ENCODE measurements around the gene GATA5. TPM values are rescaled to one million over a fixed set of nuclear protein-coding genes. Genes with fewer than 3 reads are reported as not detected.

GATA5 gene
- total and polyA plus RNA-seq, 9 donors: 0.08 to 5.5 (median 0.92) TPM; not detected in 2

DNA sequence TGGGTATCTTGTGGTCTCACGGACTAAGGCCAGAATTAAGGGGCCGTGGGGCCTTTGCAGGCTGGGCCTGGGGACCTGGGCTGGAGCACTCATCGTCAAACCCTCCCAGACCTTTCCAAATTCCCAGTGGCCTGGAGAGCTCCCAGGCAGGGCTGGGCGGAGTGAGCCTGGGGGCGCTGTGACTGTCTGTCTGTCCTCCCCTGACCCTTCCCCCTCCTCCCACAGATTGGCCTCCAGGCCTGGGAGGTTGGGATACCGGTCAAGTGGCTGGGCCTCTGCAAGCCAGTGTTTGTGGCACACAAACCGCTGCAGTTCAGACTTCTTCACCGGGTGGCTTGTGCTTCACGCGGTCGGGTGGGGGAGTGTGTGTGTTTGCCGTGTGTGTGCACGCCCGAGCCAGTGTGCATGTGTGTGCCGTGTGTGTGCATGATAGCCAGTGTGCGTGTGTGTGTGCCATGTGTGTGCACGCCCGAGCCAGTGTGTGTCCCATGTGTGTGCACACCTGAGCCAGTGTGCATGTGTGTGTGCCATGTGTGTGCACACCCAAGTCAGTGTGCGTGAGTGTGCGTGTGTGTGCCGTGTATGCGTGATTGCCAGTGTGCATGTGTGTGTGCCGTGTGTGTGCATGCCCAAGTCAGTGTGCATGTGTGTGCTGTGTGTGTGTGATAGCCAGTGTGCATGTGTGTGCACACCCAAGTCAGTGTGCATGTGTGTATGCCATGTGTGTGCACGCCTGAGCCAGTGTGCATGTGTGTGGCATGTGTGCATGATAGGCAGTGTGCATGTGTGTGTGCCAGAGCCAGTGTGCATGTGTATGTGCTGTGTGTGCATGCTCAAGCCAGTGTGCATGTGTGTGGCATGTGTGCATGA, 54.7 kb downstream of the GATA5 start:
- no peaks in the 10 kb centered on the region for H3K9me3 ChIP-seq
- no peaks in the 10 kb centered on the region for H3K27me3 ChIP-seq
- no peaks in the 10 kb centered on the region for H3K4me1 ChIP-seq (ENCODE audit: insufficient read depth)
- no peak overlapping the region for H3K4me3 ChIP-seq
- DNase-seq: no peak
- intact Hi-C loops (cut with DNase I): loop anchor here in 1 of 4 donors (10.0 kb wide), 1 partner anchor 174 kb away; no protein-coding TSS in a partner anchor
- no peak overlapping the region for H3K27ac ChIP-seq
- no peaks in the 10 kb centered on the region for H3K36me3 ChIP-seq
- TF ChIP-seq POLR2A (IDR thresholded peaks at IDR 0.05) (no peak), EP300 (IDR thresholded peaks at IDR 0.05) (no peak), CTCF (IDR thresholded peaks at IDR 0.05) (no peak)
- 73 to 76% (median 74%) methylated on average over 24 of the region's 24 CpGs for WGBS, 3 donors

DNA sequence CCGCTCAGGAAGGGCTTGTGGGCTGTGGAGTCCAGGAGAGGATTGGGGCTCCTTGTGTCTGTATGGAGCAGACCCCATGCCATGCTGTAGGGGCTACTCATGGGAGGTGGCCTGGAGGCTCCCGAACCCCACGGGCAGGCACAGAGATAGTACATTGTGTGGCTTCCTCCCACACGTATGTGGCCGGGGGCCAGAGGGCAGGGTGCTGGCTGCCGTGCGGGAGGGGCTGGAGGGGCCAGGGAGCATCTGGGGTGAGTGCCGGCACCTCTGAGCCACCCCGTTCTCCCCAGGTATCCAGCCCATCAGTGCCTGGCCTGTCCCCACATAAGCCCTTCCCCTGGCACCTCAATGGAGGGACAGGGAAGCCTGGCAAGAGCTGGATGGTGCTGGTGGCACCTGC, 56.0 kb downstream of the GATA5 start:
- H3K27ac ChIP-seq: no peak overlapping the region
- WGBS, 3 donors: 35 to 48% (median 41%) methylated on average over 9 of the region's 9 CpGs
- DNase-seq: no peak
- intact Hi-C loops (cut with DNase I): loop anchor here in 2 of 4 donors (10.0 kb wide), 2 partner anchors 175 to 785 kb away; no protein-coding TSS in a partner anchor
- no peak overlapping the region for H3K4me3 ChIP-seq
- no peaks in the 10 kb centered on the region for H3K36me3 ChIP-seq
- H3K27me3 ChIP-seq: no peaks in the 10 kb centered on the region
- no peaks in the 10 kb centered on the region for H3K9me3 ChIP-seq
- no peak for TF ChIP-seq CTCF (IDR thresholded peaks at IDR 0.05)
- TF ChIP-seq POLR2A (IDR thresholded peaks at IDR 0.05): no peak
- TF ChIP-seq EP300 (IDR thresholded peaks at IDR 0.05): no peak
- no peaks in the 10 kb centered on the region for H3K4me1 ChIP-seq (ENCODE audit: insufficient read depth)

- Histone ChIP-seq H3K4me3 (no peak overlapping the region), H3K27ac (no peak overlapping the region), H3K9me3 (no peaks in the 10 kb centered on the region), H3K4me1 (ENCODE audit: insufficient read depth) (no peaks in the 10 kb centered on the region), H3K36me3 (no peaks in the 10 kb centered on the region), H3K27me3 (no peaks in the 10 kb centered on the region)
- WGBS, 3 donors: 69 to 77% (median 74%) methylated on average over 17 to 19 of the region's 19 CpGs
- no peak for TF ChIP-seq CTCF (IDR thresholded peaks at IDR 0.05)
- no peak for TF ChIP-seq EP300 (IDR thresholded peaks at IDR 0.05)
- no peak for TF ChIP-seq POLR2A (IDR thresholded peaks at IDR 0.05)
- intact Hi-C loops (cut with DNase I): loop anchor here in 1 of 4 donors (10.0 kb wide), 1 partner anchor 786 kb away; no protein-coding TSS in a partner anchor
- DNase-seq: no peak
Measured at GRCh38 chr20:62418709-62419487, 56.9 kb downstream of the GATA5 start.

GRCh38 chr20:62417981-62418708, 57.6 kb downstream of the GATA5 start:
- no peaks in the 10 kb centered on the region for H3K36me3 ChIP-seq
- H3K4me3 ChIP-seq: no peak overlapping the region
- no peaks in the 10 kb centered on the region for H3K4me1 ChIP-seq (ENCODE audit: insufficient read depth)
- no peaks in the 10 kb centered on the region for H3K27me3 ChIP-seq
- intact Hi-C loops (cut with DNase I): loop anchor here in 1 of 4 donors (10.0 kb wide), 1 partner anchor 787 kb away; no protein-coding TSS in a partner anchor
- WGBS, 3 donors: 63 to 71% (median 65%) methylated on average over 24 to 25 of the region's 25 CpGs
- no peak for TF ChIP-seq EP300 (IDR thresholded peaks at IDR 0.05)
- TF ChIP-seq POLR2A (IDR thresholded peaks at IDR 0.05): no peak
- no peak for TF ChIP-seq CTCF (IDR thresholded peaks at IDR 0.05)
- no peak for DNase-seq
- H3K27ac ChIP-seq: no peak overlapping the region
- no peaks in the 10 kb centered on the region for H3K9me3 ChIP-seq

All from ovary (tissue), 9 donors.